SIG-M5 treated with dmso at 0.1 percent for 504 hours (cell line): ENCODE measurements around the gene OCA2.

Experiments used
- DNase-seq: peaks from one replicate; lab custom pipeline; 2025; ENCODE audit not compliant: unreplicated experiment; lab: John Stamatoyannopoulos, UW

Gene OCA2

DNA sequence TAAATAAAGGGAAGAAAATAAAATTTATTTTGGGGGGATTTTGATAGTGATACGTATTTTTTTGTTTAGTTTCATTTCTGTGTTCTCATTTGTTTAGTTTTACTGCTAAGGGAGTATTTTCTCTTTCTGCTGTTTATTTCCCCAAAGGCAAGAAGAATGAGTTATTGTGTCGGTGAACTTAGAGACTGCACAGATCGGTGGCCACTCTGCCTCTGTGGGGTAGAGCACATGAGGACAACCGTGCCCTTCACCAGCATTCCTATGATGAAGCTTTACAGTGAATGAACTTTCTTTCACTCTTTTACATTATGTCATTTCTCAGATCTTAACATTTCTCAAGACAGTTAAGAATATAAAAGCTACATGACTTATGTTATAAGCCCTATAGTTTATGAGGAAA is 214.4 kb downstream of the OCA2 start:
- no peak for DNase-seq

DNA sequence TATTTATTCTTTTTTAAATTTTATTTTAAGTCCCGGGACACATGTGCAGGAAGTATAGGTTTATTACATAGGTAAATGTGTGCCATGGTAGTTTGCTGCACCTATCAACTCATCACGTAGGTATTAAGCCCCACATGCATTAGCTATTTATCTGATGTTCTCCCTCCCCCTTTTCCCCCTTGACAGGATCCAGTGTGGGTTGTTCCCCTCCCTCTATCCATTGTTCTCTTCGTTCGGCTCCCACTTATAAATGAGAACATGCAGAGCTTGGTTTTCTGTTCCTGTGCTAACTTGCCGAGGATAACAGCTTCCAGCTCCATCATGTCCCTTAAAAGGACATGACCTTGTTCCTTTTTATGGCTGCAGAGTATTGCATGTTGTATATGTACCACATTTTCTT is 220.3 kb downstream of the OCA2 start:
- DNase-seq = no peak

DNA sequence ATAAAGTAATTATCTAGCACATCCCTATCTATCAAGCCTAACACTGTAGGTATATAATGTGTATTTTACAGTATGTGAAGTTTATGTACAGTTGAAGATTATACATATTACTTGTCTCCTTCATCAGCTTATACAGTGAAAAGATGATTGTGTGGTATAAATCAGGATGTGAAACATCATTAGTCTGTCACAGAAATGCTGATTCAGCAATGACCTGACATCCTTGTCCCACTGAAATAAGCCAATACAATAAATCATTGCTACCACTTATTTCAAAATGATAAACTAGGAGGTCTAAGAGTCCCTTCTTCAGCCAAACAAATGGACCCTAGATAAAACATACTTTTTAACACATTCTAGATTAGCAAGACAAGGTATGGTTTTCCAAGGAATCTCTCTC is 225.3 kb downstream of the OCA2 start:
- no peak for DNase-seq

GRCh38 chr15:27873039-27873438 is 226.1 kb downstream of the OCA2 start:
- DNase-seq = no peak

DNA sequence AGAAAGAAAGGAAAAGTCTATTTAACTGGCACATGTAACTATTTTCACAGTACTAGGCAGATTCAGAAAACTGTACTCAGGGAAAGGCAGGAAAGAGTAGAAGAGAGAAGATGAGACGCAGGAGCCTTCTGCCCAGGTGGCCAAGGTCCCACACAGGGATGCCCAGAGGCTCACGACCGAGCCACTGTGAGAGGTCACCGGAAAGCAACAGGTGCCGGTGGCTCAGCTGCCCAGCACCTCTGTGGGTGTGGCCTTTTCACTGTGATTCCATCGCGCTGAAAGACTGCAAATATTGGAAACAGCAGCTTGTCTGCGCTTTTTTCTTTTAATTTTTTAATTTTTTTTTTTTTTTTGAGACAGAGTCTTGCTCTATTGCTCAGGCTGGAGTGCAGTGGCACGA is 226.8 kb downstream of the OCA2 start:
- no peak for DNase-seq

DNA sequence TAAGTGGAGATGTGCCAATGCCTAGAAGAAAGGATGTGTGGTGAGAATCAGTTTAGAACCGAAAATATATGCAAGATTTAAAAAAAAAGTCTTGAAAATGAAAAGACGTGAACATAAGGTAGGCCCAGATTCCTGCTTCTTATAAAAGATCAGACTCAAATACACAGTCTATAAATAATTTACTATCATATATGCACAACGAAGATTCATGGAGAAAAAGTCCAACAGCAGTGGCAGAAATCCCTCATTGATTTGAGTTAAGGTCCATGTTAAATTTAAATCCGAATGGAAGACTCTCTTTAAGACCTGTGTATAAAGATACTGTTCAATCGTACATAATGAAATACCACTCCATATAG is 227.2 kb downstream of the OCA2 start:
- DNase-seq = no peak

GRCh38 chr15:27871078-27871901 is 227.8 kb downstream of the OCA2 start:
- DNase-seq = no peak

DNA sequence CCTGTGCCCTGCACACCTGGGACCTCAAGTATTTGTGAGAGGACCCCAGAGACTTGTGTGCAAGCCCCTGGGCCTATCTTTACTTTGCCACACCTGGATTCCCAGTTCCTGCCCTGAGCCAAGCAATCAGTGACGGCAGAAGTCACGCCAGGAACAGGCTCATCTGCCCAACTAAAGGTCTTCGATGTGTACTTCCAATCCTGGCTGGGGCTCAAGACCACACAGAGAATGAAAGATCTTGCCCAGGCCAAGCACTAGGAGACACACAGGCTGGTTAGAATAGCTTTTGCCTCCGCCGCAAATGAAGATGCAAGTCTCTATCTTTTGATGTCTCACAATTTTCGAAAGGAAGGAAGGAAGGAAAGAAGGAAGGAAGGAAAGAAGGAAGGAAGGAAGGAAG is 228.8 kb downstream of the OCA2 start:
- no peak for DNase-seq

DNA sequence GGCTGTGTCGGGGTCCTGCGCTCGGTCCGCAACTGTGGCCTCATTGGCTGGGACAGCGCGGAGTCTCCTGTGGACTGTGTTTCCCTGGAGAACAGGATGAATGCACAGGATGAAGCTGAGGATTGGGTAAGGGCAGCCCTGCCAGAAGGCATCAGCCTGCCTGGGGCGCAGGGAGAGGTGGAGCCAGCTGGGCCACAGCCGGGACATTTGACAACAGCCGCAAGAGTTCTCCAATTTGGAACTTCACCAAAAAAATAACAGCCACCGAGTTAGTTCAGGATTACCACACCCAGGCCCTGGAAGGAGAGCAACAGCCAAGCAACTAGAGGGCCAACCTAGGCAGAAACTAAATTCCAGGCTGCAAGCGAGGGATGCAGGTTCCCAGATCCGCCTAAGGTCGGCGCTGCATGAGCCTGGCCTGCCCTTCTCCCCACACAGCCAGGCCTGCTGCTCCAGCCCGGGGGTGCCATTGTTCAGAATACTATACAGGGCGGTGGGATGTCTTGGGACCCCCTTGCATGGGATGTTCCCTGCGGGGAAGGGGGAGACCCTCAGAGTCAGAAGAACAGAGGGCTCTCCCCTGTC is 229.3 kb downstream of the OCA2 start:
- DNase-seq = no peak

DNA sequence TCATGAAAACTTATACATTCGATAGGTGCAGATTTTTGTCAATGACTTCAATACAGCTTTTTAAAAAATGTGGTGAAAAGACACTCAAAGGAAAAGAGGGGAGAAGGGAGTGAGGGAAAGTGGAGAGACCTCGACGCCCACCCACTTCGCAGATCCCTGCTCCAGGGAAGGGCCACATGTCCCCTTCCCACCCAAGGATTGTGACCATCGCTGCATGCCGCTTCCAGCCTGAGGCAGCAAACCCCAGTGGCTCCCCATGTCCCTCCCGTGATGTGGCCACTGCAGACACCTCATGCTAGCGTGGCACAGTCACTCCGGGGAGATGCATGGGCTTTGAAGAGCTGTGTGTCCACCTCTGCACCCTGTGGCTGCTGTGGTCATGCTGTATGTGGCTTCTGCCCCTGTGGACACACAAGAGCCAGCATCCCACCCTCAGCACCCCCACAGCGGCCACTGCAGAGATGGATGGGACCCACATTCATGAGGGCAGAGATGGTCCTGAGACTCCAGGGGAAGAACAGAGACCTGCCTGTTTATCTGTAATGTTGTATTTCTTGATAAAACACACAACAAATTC is 230.2 kb downstream of the OCA2 start:
- DNase-seq = no peak

GRCh38 chr15:27867861-27868260 is 231.3 kb downstream of the OCA2 start:
- no peak for DNase-seq

GRCh38 chr15:27866505-27867165 is 232.5 kb downstream of the OCA2 start:
- no peak for DNase-seq

GRCh38 chr15:27865926-27866325 is 233.2 kb downstream of the OCA2 start:
- no peak for DNase-seq

DNA sequence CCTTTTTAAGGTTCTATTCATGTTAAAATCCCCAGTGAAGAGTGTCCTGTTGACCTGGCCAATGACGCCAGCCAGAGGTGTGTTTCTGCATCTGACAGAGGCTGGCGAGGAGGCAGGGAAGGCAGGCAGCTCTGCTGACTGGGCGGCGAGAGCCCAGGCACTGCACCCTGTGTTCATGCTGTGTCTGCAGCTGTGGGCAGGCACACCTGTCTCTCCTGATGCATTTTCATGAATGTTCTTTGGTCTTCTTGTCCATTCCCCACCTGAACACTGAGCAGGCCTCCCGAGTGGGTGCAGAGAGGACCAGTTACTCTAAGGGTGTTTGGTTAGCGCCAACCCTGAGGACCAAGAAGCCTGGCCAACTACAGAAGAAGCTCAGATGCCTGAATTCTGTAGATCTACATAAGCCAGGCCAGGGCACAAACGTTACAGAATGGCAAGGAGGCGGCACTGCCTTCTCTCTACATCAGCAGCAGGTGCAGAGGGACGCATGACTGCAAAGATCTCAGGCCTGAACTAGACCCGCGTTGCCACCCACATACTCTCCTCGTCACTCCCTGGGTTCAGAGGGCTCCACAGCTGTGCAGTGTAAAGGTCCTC is 233.7 kb downstream of the OCA2 start:
- DNase-seq = no peak

GRCh38 chr15:27864719-27865118 is 234.4 kb downstream of the OCA2 start:
- no peak for DNase-seq

GRCh38 chr15:27864086-27864485 is 235.0 kb downstream of the OCA2 start:
- no peak for DNase-seq

DNA sequence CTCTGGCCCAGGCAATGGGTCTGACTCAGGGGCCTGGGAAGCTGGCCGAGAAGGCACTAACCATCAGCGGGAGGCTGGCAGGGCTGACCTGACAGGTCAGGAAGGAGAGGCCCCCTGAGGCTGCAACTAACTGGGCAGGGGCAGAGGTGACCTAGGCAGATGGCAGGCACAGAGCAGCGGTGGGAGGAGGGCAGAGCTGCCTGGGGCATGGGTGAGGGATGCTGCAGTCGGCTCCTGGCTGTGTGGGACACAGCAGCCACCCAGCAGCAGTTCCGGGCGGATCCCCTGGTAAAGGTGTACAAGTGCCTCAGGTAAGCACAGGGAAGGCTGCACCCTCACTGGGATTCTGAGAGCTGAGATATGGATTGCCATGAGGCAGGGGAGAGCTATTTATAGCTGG is 236.1 kb downstream of the OCA2 start:
- no peak for DNase-seq

- no peak for DNase-seq
These were observed 237.9 kb downstream of the OCA2 start for GRCh38 chr15:27861171-27861570.

- no peak for DNase-seq
These were observed 244.0 kb downstream of the OCA2 start for GRCh38 chr15:27855137-27855536.

DNA sequence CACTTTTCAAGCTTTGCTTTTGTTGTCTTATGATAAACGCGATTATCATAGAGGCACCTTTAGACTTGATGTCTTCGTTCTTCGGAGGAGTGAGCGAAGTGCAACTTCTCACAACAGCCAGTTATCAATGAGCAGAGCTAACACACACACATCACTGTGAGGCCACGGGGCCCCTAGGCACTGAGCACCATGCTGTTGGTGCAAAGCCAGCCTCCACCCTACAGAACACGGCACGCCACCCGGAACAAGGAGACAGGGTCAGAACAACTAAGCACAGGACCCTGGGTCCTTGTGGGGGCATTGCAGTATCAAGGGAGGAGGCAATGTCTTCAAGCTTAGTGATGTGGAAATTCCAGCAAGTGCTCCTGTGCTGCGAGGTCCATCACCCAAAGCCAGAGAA is 244.5 kb downstream of the OCA2 start:
- DNase-seq = no peak

DNA sequence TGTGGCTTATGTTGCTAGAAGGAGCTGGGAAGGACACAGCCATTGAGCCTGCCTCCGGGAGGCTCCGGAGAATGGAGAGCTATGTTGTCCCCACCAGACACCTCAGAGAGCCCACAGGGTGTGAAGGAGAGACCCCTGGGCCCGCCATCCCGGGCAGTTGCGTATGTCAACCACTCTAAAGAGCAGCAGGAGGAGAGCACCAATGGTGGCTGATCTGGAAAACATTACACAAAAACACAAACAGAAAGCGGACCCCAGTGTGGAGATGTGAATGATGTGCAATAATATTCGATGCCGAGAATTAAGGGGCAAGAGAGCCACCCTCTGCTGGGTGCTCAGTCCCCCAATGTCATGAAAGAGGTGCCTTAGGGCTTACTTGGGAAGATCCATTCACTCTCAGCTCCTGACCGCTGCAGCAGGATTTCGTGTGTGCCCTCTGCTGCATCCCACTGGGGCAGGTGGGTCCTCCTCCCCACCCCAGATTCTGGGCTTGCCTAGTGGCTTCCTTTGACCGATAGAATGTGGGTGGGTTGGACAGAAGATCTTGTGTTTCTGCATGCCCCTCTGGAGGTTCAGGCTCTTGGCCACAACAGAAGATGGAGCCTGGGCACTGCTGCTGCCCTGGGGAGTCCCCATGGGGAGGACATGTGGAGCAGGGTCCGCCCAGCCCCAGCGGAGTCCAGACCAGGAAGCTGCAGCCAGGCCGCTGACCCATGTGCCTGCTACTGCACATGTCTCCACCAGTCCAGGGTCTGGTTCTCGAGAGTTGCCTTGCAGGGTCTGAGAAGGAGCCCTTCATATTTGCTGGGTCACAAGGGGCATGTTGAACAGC is 245.3 kb downstream of the OCA2 start:
- no peak for DNase-seq
